Astrocyte of the spinal cord (primary cell): Measurements from ENCODE around the gene NEU3.

Source experiments
- DNase-seq: peaks from one replicate; pipeline ENCODE4 v3.0.0; 2011; ENCODE audit warnings: low read depth, low spot score
- H3K4me3 ChIP-seq: 2 replicates; pipeline ENCODE4 v1.5.1; 2011; ENCODE audit warnings: low read depth, mild to moderate bottlenecking, low read length, moderate library complexity
- in situ Hi-C: cut with HindIII; loops from 2 replicates; pipeline ENCODE4 v1.10.0; 2017; ENCODE audit warnings: low sequenced_read_pairs
- TF ChIP-seq, protein P1 (sequence below): IDR thresholded peaks from 2 replicates; pipeline ENCODE4 v1.5.1; 2012; ENCODE audit warnings: low read depth, mild to moderate bottlenecking, low read length, inconsistent platforms

The NEU3 gene, protein sequence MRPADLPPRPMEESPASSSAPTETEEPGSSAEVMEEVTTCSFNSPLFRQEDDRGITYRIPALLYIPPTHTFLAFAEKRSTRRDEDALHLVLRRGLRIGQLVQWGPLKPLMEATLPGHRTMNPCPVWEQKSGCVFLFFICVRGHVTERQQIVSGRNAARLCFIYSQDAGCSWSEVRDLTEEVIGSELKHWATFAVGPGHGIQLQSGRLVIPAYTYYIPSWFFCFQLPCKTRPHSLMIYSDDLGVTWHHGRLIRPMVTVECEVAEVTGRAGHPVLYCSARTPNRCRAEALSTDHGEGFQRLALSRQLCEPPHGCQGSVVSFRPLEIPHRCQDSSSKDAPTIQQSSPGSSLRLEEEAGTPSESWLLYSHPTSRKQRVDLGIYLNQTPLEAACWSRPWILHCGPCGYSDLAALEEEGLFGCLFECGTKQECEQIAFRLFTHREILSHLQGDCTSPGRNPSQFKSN

DNA sequence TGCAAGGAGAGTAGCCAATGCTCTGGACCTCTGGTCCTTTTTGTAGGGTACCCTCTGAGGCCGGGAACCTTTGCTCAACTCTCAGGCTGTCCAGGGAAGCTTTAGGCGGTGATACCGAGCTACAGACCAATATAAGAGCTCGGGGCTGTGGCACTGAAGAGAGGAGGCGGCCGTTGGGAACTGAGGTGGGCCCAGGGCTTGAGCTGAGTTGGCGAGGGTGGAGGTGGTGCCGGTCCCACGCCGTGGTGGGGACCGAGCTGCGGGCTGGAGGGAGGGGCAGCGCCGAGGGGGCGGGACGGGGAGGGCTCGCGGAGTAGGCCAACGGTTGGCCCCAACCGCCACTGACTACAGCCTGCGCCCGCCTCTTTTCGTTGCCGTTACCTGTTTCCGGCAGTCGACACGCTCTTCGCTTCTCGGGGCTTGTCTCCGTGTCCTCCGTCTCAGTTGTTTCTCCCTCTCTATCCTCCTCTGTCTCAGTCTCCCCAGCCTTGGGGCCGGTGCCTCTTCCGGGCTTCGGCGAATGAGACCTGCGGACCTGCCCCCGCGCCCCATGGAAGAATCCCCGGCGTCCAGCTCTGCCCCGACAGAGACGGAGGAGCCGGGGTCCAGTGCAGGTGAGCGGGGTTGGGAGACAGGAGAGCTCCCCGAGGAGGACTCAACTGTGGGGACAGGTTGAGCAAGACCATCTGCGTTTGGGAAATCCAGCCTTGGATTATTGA lies at the start of gene NEU3:
TSS of gene NEU3 (plus strand) at position 393 of the 719 bp plus-strand sequence. CDS start at position 521, 128 bp downstream.
- H3K4me3 ChIP-seq: peak within 1 kb of the TSS; percentile 78
- peak; percentile 74 for DNase-seq
- TF ChIP-seq, protein P1, sequence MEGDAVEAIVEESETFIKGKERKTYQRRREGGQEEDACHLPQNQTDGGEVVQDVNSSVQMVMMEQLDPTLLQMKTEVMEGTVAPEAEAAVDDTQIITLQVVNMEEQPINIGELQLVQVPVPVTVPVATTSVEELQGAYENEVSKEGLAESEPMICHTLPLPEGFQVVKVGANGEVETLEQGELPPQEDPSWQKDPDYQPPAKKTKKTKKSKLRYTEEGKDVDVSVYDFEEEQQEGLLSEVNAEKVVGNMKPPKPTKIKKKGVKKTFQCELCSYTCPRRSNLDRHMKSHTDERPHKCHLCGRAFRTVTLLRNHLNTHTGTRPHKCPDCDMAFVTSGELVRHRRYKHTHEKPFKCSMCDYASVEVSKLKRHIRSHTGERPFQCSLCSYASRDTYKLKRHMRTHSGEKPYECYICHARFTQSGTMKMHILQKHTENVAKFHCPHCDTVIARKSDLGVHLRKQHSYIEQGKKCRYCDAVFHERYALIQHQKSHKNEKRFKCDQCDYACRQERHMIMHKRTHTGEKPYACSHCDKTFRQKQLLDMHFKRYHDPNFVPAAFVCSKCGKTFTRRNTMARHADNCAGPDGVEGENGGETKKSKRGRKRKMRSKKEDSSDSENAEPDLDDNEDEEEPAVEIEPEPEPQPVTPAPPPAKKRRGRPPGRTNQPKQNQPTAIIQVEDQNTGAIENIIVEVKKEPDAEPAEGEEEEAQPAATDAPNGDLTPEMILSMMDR: no peak
- in situ Hi-C loops: no loop called here

DNA sequence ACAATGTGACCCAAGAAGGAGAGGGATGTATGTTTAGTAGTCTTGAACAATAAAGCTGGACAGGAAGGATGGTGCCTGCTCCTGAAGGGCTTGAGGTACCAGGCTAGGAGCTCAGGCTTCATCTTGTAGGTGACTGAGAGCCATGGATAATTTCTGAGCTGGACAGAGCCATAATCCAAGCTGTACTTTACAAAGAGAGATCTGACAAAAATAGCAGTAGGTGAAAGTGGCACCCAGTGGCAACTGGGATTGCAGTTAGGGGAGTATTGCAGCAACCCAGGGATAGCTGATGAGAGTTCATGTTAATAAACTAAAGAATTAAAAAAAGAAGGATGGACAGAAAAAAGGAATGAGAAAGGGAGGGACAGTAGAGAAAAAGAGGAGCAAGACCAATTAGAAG lies 47.2 kb upstream of the NEU3 start:
- DNase-seq: no peak
- in situ Hi-C loops: no loop called here
- no peak overlapping the region for H3K4me3 ChIP-seq

DNA sequence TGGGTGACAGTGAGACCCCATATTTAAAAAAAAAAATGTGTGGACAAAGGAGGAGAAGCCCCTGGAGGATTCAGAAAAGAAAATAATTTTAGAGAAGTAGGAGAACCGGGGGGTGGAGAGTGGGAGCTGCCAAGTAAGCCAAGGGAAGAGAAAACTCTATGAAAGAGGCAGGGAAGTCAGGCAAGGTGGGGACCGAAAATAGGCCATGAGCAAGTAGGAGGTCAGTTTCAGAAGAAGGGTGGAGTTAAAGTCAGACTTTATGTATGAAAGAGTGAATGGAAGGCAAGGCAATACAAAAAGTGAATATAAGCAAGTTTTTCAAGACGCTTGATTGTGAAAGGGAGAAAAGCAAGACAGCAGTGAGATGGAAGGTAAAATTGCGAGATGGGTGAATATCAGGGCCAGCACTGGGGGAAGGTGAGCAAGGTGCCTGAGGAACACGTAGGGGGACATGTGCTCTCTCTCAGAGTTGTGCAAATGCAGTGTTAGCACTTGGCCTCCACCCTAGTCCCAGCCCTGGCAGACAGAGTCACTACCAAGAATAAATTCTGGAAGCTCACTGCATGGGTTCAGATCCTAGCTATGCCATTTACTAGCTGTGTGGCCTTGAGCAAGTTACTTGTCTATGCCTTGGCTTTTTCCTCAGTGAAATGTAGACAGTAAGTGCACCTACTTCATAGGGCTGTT lies 46.5 kb upstream of the NEU3 start:
- no peak for DNase-seq

More for the DNA sequence above, 47.2 kb upstream of the NEU3 start:
- TF ChIP-seq, protein P1: no peak

DNA sequence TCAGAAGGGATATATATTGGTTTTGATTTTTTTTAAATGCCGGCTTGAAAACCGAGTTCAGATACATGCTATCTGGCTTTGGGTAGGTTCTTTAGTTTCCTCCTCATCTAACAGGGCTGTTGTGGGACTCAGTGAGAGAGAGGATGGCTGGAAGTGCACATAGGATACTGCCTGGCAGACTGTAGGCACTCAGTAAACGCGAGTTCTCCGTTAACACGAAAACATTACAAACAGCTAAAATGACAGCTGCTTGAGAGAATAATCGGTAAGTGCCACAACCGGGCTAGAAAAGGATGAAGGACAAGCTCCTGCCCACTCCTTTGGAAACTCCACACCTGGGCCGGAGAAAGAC lies 40.2 kb upstream of the NEU3 start:
- no peak for DNase-seq
- in situ Hi-C loops: no loop called here
- TF ChIP-seq, protein P1: no peak
- peak overlapping the region; percentile 96 for H3K4me3 ChIP-seq

More for the DNA sequence above, 46.5 kb upstream of the NEU3 start:
- in situ Hi-C loops: no loop called here
- no peak overlapping the region for H3K4me3 ChIP-seq
- TF ChIP-seq, protein P1: no peak

DNA sequence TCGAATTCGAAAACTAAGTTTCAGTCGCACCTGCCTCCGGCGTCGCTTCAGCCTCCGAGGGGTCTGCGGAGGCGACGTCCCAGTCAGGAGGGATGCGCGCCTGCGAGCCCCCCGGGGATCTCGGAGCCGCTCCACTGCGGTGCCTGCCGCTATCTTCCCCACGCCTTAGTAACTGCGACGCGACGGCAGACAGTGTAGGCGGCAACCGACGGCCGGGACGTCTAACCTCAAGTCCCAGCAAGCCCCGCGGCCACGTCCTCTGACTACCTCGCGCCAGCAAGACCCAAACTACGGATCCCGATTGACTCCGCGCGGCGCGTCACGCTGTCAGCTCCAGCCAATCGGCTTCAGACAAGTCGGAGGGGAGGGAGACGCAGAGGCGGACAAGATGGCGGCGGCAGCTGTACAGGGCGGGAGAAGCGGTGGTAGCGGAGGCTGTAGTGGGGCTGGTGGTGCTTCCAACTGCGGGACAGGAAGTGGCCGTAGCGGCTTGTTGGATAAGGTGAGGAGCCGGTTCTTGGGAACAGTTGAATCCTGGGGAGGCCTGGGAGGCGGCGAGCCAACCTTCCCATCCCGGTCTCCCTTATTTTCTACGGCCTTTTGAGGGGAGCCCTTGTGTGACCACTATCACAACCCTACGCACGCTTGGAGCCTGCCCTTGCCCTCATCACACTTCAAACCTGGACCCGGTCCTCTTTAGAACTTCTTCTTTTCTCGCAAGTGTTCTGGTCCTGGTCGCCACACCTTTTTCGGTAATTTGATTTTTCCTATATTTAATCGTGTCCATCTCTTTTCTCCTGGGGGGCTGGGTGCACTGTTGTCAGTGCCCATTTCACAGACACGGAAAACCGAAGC lies 39.6 kb upstream of the NEU3 start, which contains the start of the genes SPCS2 and XRRA1:
TSS of gene SPCS2 (plus strand) at position 369 of the 855 bp plus-strand sequence. CDS start at position 389, 20 bp downstream.
TSS of gene XRRA1 (minus strand) at position 194 of the 855 bp plus-strand sequence. CDS start 8,213 bp downstream, outside the sequence.
- DNase-seq: peak; percentile 99
- TF ChIP-seq, protein P1: no peak
- in situ Hi-C loops: no loop called here
- peak within 1 kb of the TSS; percentile 96 for H3K4me3 ChIP-seq
